Measurements from ENCODE around the gene TOGARAM2. TPM values are rescaled to one million over a fixed set of nuclear protein-coding genes. Genes with fewer than 3 reads are reported as not detected.

Gene TOGARAM2
- total and polyA plus RNA-seq, 2 of the 8 experiments (the other 6 are each of a cell fraction or from before 2014, with no cell fraction given): 0.42 to 1.4 TPM

DNA sequence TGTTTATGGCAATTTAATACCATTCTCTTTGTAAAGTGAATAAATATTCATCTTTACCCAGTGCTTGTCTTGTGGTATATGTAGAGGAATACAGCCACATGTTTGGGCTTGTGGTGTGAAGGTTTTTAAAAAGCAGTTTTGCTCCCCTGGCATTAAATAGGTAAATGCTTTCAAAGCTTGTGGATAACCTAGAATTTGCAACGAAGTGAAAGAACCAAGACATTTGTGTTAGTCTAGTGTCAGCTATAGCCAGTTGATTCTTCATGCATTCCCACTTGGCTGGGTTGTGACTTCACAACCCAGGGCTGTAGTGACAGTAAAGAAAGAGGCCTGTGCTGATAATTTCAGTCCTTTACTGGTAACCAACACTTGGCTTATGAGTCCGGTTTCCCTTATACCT, 32.9 kb upstream of the TOGARAM2 start:
- Histone ChIP-seq H3K9ac (replicated peaks in 1 of 4; ENCODE audit: extremely low read depth in 1 of 4, low read depth in 3 of 4, low read length in 3 of 4) (no peak overlapping the region), H3K23ac (ENCODE audit: insufficient read length) (no peak overlapping the region), H3K4me3 (ENCODE audit: extremely low read depth in 1 of 4, insufficient read depth in 2 of 4, low read depth in 3 of 4, low read length in 4 of 4) (no peak overlapping the region), H2BK20ac (ENCODE audit: low read length) (no peak overlapping the region), H4K20me1 (replicated peaks in 1 of 2; ENCODE audit: control insufficient read depth in 1 of 2, insufficient read depth in 2 of 2, low read length in 2 of 2) (peaks cover 1 to 3% of the 10 kb centered on the region in 2 experiments), H3K4me1 (replicated peaks in 1 of 4; ENCODE audit: control insufficient read depth in 3 of 4, insufficient read depth in 4 of 4, low read length in 3 of 4) (peaks cover 2 to 7% (median 4%) of the 10 kb centered on the region in 4 experiments; a peak in 5 of 7 replicates), H3K56ac (replicated peaks; ENCODE audit: insufficient read length, low read depth, low read length) (no peak overlapping the region), H2BK120ac (replicated peaks; ENCODE audit: low read depth, low read length) (no peak overlapping the region), H3K14ac (ENCODE audit: insufficient read length) (no peak overlapping the region), H2BK12ac (ENCODE audit: low read depth, low read length) (no peak overlapping the region), H3K23me2 (ENCODE audit: low read depth, low read length) (no peaks in the 10 kb centered on the region), H2AK5ac (ENCODE audit: low read depth, low read length) (no peak overlapping the region), H3K79me2 (ENCODE audit: control insufficient read depth in 1 of 2, insufficient read depth in 2 of 2, low read length in 2 of 2) (no peaks in the 10 kb centered on the region), H3K9me3 (ENCODE audit: insufficient read depth in 2 of 2, low read depth in 1 of 2, low read length in 1 of 2) (peaks cover 16 to 21% of the 10 kb centered on the region in 2 experiments; a peak in 3 of 4 replicates), H3K27ac (ENCODE audit: low read depth, low read length) (no peak overlapping the region), H2BK15ac (ENCODE audit: low read length) (no peak overlapping the region), H3K27me3 (replicated peaks in 1 of 4; ENCODE audit: control insufficient read depth in 3 of 4, extremely low read depth in 1 of 4, insufficient read depth in 3 of 4, low read length in 3 of 4) (peaks cover 0 to 1% (median 0%) of the 10 kb centered on the region in 4 experiments; a peak in 1 of 7 replicates), H4K5ac (ENCODE audit: insufficient read length, low read depth, low read length) (no peak overlapping the region), H3K4me2 (ENCODE audit: insufficient read depth in 1 of 2, low read depth in 2 of 2, low read length in 2 of 2) (no peak overlapping the region), H2BK5ac (ENCODE audit: low read depth, low read length) (no peak overlapping the region), H3K36me3 (ENCODE audit: control insufficient read depth in 2 of 4, insufficient read depth in 4 of 4, low read length in 3 of 4) (peaks cover 20 to 65% (median 53%) of the 10 kb centered on the region in 4 experiments), H2AFZ (ENCODE audit: low read length) (no peak overlapping the region), H4K8ac (ENCODE audit: extremely low read depth, insufficient read depth, low read length) (no peak overlapping the region; the same call in 1 of the 2 replicates), H4K91ac (replicated peaks; ENCODE audit: insufficient read length, low read length) (no peak overlapping the region), H3K79me1 (ENCODE audit: low read depth, low read length) (peaks cover 3% of the 10 kb centered on the region; the same call in 1 of the 2 replicates), H3K18ac (ENCODE audit: extremely low read depth, low read length) (no peak overlapping the region), H3K4ac (replicated peaks; ENCODE audit: insufficient read length, low read depth, low read length) (no peak overlapping the region)
- no peak for FAIRE-seq
- POLR2A ChIA-PET (ENCODE audit: partially characterized antibody): no interaction called here
- DNase-seq (ENCODE audit: low read depth in 1 of 2, low spot score in 2 of 2): no peak
- TF ChIP-seq POLR2A (IDR thresholded peaks at IDR 0.05; ENCODE audit: control extremely low read depth in 1 of 2, low read depth in 2 of 2, low read length in 2 of 2): peak in 1 of 2 experiments; percentile 41; a peak in 1 of 3 replicates
- no peak for TF ChIP-seq CREB1 (IDR thresholded peaks at IDR 0.05)
- CTCF ChIA-PET (ENCODE audit: partially characterized antibody): no interaction called here
- WGBS, 2 experiments (ENCODE audit: extremely low coverage in 1 of 2, insufficient coverage in 1 of 2, insufficient read length in 1 of 2, insufficient replicate concordance in 2 of 2, low coverage in 1 of 2, low lambda C conversion rate in 2 of 2, missing lambda C conversion rate in 1 of 2): 92% methylated on average over 2 of the region's 2 CpGs; no CpG with 5 or more reads in 1 of the 2 experiments

Data from H1 (cell line).